ENCODE data around the gene NKAIN4.

NKAIN4 gene

GRCh38 chr20:63282946-63283345 lies 28.7 kb upstream of the NKAIN4 start:
- no peak overlapping the region for H3K4me3 ChIP-seq (ENCODE audit: low read depth, low read length)
- TF ChIP-seq CTCF (IDR thresholded peaks at IDR 0.05; ENCODE audit: insufficient read depth, low read length, missing control alignments) = no peak
- ChIA-PET CTCF (interaction anchor here (0.9 to 16.0 kb wide), 3 partner anchors 8 to 59 kb away, joined by 4 to 142 read pairs (median 30); no protein-coding TSS in a partner anchor), POLR2A (interaction anchor here (1.0 kb wide), 1 partner anchor 9 kb away, joined by 3 read pairs; no protein-coding TSS in a partner anchor)
- no peak for DNase-seq (ENCODE audit: low read depth, low spot score)

DNA sequence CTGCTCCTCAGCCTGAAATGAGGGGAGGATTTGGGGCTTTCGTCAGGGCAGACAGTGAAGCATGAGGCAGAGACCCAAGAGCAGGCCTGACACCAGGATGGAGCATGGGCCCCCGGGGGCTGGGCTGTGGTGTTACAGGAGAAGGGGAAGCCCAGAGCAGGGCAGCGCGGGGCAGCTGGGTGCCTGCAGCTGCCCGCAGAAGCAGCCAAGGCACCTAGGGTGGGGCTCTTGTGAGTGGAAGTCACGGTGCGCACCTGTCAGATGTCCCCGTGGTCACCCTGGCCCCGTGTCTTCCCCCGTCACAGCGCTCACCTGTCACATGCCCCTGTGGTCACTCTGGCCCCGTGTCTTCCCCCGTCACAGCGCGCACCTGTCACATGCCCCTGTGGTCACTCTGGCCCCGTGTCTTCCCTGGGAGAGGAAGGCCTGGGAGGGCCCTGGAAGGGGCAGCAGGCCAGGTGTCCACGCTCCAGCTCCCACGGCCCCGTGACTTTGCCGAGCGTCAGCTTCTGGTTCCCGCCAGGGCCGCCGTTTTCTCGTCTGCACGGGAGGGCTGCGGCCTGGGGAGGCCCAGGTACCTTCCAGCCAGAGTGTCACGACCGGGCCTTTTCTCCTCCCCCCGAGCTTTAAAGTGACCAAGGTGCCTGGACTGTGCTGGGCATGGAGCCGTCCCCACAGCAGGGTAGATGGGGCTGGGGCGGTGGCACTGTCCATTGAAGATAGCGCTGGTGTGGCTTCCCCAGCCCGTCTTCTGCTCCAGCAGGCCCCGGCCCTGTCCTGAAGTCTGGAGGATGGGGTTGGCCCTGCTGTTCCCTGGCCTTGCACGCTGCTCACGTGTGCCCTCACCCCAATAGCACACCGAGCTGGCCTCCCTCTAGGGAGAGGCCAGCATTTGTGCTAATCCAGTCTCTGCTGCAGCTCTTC lies 27.7 kb upstream of the NKAIN4 start:
- ChIA-PET CTCF (interaction anchor here (2.6 to 16.0 kb wide), 3 partner anchors 9 to 58 kb away, joined by 8 to 142 read pairs (median 30); partner anchors contain the start of gene COL20A1), POLR2A (interaction anchor here (1.0 kb wide), 1 partner anchor 8 kb away, joined by 3 read pairs; no protein-coding TSS in a partner anchor)
- TF ChIP-seq CTCF (IDR thresholded peaks at IDR 0.05; ENCODE audit: insufficient read depth, low read length, missing control alignments) = no peak
- H3K4me3 ChIP-seq (ENCODE audit: low read depth, low read length) = no peak overlapping the region
- DNase-seq (ENCODE audit: low read depth, low spot score) = no peak

GRCh38 chr20:63280929-63281545 lies 26.8 kb upstream of the NKAIN4 start:
- CTCF ChIA-PET = interaction anchor here (1.3 to 16.0 kb wide), 5 partner anchors 9 to 57 kb away, joined by 3 to 142 read pairs (median 8); partner anchors contain the start of genes ARFGAP1 and COL20A1
- H3K4me3 ChIP-seq (ENCODE audit: low read depth, low read length) = no peak overlapping the region
- POLR2A ChIA-PET = no interaction called here

GRCh38 chr20:63280371-63280770 lies 26.1 kb upstream of the NKAIN4 start:
- no peak for DNase-seq (ENCODE audit: low read depth, low spot score)
- TF ChIP-seq CTCF (IDR thresholded peaks at IDR 0.05; ENCODE audit: insufficient read depth, low read length, missing control alignments) = no peak
- H3K4me3 ChIP-seq (ENCODE audit: low read depth, low read length) = no peak overlapping the region
- CTCF ChIA-PET = interaction anchor here (0.8 to 16.0 kb wide), 7 partner anchors 8 to 62 kb away, joined by 3 to 142 read pairs (median 7); partner anchors contain the start of genes ARFGAP1 and COL20A1
- POLR2A ChIA-PET = no interaction called here

More at GRCh38 chr20:63280929-63281545, 26.8 kb upstream of the NKAIN4 start:
- DNase-seq (ENCODE audit: low read depth, low spot score) = no peak
- TF ChIP-seq CTCF (IDR thresholded peaks at IDR 0.05; ENCODE audit: insufficient read depth, low read length, missing control alignments) = peak; percentile 32

- no peak for DNase-seq (ENCODE audit: low read depth, low spot score)
- TF ChIP-seq CTCF (IDR thresholded peaks at IDR 0.05; ENCODE audit: insufficient read depth, low read length, missing control alignments) = no peak
- H3K4me3 ChIP-seq (ENCODE audit: low read depth, low read length) = no peak overlapping the region
- CTCF ChIA-PET = interaction anchor here (0.8 to 16.0 kb wide), 6 partner anchors 8 to 62 kb away, joined by 3 to 142 read pairs (median 8); partner anchors contain the start of genes ARFGAP1 and COL20A1
- POLR2A ChIA-PET = no interaction called here
Observed at GRCh38 chr20:63279931-63280330, 25.7 kb upstream of the NKAIN4 start.

Data from AG04449 (cell line).